Retinal pigment epithelial cell (primary cell): ENCODE data around the gene DMRT1.

Experiments used
- DNase-seq: peaks from one replicate; pipeline ENCODE4 v3.0.0-alpha.2; 2010; ENCODE audit warnings: low read depth
- H3K4me3 ChIP-seq: 2 replicates; pipeline ENCODE4 v1.5.1; 2011; ENCODE audit warnings: mild to moderate bottlenecking, low read length, control low read depth, moderate library complexity
- TF ChIP-seq, protein P1 (sequence below): conservative IDR thresholded peaks from 2 replicates; pipeline ENCODE4 v1.5.1; 2011; ENCODE audit warnings: low read depth, low read length, control low read depth, inconsistent platforms

Gene DMRT1

DNA sequence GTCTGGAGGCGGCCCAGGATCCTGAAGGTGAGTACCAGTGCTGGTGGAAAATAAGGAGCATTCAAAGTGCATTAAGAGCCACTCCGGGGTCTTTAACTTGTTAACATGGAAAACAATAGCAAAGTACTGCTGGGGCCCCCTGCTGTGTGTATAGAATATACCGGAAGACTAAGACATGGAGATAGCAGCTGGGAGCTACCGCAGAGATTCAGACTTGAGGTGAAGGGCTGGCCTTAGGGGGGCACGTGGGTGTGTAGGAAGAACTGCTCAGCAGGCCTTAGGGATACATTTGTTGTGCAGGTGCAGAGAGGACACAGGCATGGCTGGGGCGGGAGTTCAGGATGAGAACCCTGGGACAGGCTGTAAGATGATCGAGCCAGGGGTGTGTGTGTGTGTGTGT is 1.2 kb upstream of the DMRT1 start:
- TF ChIP-seq, protein P1, sequence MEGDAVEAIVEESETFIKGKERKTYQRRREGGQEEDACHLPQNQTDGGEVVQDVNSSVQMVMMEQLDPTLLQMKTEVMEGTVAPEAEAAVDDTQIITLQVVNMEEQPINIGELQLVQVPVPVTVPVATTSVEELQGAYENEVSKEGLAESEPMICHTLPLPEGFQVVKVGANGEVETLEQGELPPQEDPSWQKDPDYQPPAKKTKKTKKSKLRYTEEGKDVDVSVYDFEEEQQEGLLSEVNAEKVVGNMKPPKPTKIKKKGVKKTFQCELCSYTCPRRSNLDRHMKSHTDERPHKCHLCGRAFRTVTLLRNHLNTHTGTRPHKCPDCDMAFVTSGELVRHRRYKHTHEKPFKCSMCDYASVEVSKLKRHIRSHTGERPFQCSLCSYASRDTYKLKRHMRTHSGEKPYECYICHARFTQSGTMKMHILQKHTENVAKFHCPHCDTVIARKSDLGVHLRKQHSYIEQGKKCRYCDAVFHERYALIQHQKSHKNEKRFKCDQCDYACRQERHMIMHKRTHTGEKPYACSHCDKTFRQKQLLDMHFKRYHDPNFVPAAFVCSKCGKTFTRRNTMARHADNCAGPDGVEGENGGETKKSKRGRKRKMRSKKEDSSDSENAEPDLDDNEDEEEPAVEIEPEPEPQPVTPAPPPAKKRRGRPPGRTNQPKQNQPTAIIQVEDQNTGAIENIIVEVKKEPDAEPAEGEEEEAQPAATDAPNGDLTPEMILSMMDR = no peak

DNA sequence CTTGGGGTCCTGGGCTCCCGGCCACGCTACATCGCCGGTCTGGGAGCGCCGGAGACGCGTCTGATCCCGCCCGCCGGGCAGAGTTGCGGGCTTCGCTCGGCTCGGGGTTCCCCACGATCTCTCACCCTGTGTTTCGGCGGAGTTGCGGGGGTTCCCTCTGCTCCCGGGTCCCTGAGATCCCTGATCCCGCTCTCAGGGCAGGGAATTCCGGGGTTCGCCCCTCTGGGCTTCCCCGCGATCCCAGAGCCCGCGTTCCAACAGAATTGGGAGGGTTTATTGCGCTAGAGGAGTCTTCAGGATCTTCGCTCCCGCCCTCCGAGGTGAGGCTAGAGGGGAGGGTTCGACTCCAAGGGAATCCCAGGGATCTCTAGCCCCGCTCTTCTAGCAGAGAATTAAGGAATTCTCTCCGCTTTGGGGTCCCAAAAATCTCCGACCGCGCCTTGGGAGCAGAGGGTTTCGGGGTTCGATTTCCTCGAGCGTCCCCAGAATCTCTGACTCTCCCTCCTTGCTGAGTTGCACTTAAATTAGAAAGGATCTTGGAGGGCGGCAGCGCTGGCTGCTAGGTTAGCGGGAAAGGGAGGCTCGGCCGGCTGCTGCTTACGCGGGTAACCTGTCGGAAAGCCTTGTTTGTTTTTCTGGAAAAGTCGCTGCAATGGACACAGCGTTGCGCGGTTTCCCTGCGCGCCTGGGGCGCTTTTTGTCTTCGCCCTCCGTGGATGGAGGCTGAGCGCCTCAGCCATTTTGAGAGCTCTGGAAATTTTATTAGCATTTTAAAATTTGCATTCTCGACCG is 1.3 kb downstream of the DMRT1 start:
- no peak overlapping the region for H3K4me3 ChIP-seq
- TF ChIP-seq, protein P1 = no peak
- DNase-seq = no peak

More for the DNA sequence above, 1.2 kb upstream of the DMRT1 start:
- DNase-seq = no peak
- no peak overlapping the region for H3K4me3 ChIP-seq

DNA sequence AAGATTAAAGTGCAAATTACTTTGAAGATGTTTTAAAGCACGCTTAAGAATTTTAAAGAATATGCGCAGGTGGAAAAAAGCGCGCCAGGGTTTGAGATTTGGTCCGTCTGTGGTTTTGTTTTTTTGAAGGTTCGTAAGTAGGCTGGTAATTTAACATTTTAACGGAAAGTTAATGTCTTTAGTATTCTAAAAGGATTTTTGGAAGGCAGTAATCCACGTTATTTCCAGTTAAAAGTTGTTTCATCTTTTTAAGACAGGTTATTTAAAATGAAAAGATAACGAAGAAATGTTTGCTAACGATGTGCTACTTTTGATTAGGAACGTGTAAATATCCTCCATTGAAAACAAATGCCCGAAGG is 1.9 kb downstream of the DMRT1 start:
- DNase-seq = no peak
- no peak overlapping the region for H3K4me3 ChIP-seq
- TF ChIP-seq, protein P1 = no peak

DNA sequence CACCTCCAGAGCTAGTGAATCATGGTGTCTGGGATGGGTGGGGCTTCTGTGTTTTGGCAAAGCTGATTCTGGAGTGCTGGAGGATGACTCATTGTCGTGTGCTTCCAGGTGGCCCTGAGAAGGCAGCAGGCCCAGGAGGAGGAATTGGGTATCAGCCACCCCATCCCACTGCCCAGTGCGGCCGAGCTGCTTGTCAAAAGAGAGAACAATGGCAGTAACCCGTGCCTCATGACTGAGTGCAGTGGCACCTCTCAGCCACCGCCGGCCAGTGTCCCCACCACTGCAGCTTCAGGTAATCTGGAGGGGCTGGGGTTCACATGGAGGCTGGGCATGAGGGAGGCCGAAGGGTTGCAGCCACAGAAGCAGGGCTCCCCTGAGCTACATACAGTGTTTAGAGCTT is 5.4 kb downstream of the DMRT1 start:
- no peak overlapping the region for H3K4me3 ChIP-seq
- TF ChIP-seq, protein P1 = no peak
- DNase-seq = no peak

DNA sequence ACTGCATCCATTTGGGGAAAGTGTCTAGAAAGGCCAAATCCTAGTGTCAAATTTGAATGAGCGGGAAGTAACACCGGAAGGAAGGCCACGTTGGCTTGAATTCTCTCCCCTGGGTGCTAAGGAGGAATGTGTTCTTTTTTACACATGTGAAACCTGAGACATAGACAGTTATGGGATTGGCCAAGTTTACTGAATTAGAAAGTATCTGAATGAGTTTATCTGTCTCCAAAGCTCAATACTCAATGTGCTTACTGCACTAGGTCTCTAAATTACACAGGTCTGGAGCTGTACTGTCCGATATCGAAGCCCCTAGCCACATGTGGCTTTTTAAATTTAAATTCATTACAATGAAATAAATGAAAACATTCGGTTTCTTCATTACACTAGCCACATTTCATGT is 6.0 kb downstream of the DMRT1 start:
- TF ChIP-seq, protein P1 = no peak
- DNase-seq = no peak

DNA sequence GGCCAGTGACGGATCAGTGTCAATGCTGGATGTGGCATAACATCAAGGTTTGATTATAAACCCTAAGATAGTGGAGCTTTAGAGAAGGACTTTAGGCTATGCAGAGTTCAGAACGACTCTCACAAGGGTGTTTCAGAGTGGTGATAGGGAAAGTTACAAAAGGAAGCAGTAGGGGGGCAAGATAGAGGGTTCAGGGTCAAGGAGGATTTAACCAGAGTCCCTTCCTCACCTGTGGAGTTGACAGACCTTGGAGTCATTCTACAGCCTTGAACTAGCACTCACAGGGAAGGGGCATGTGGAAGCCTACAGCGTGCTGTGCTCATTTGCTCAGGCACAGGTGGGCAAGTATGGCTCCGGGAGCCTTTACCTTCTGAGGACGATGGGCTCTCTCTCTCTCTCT is 7.9 kb downstream of the DMRT1 start:
- H3K4me3 ChIP-seq = no peak overlapping the region
- TF ChIP-seq, protein P1 = no peak
- DNase-seq = no peak

More for the DNA sequence above, 6.0 kb downstream of the DMRT1 start:
- H3K4me3 ChIP-seq = no peak overlapping the region

DNA sequence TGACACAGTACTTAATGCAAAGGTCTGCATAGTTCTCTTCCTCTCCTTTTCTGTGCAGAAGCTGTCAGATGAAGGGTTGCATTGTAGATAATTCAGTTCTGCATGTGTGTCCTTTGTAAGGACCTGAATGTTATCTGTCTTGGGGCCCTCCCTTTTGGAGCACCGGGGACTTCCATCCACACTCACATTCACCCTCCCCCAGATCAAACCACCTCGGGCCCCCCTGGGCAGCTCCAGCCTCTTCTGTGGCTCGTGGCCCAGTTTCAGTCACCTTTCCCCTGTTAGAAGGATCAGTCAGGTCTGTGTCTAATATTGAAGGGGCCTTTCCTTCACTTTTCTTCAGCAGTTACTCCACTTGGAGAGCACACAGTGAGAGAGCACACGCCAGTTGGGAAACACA is 11.0 kb downstream of the DMRT1 start:
- H3K4me3 ChIP-seq = no peak overlapping the region
- TF ChIP-seq, protein P1 = no peak
- DNase-seq = no peak
